Measurements from ENCODE around the gene ZCCHC24.

ZCCHC24 gene

GRCh38 chr10:79445977-79446757, 743 bp upstream of the ZCCHC24 start:
- ATAC-seq: peak in 1 of 2 donors; percentile 1

- peak; percentile 11 to 12 for ATAC-seq
These were observed 965 bp downstream of the ZCCHC24 start for GRCh38 chr10:79444199-79445119.

GRCh38 chr10:79443338-79444198, 1.9 kb downstream of the ZCCHC24 start:
- no peak for ATAC-seq

- no peak for ATAC-seq
These were observed 3.0 kb downstream of the ZCCHC24 start for GRCh38 chr10:79442171-79443040.

- ATAC-seq: no peak
These were observed 4.0 kb downstream of the ZCCHC24 start for GRCh38 chr10:79441433-79441832.

- no peak for ATAC-seq
These were observed 5.1 kb downstream of the ZCCHC24 start for GRCh38 chr10:79440281-79440680.

- no peak for ATAC-seq
These were observed 6.7 kb downstream of the ZCCHC24 start for GRCh38 chr10:79438699-79439085.

- no peak for ATAC-seq
These were observed 7.3 kb downstream of the ZCCHC24 start for GRCh38 chr10:79438021-79438698.

GRCh38 chr10:79437111-79437814, 8.2 kb downstream of the ZCCHC24 start:
- no peak for ATAC-seq

GRCh38 chr10:79436850-79437103, 8.6 kb downstream of the ZCCHC24 start:
- no peak for ATAC-seq

- no peak for ATAC-seq
These were observed 9.2 kb downstream of the ZCCHC24 start for GRCh38 chr10:79436066-79436849.

- no peak for ATAC-seq
These were observed 10.0 kb downstream of the ZCCHC24 start for GRCh38 chr10:79435271-79436065.

GRCh38 chr10:79434821-79435251, 10.6 kb downstream of the ZCCHC24 start:
- ATAC-seq: no peak

- peak; percentile 86 to 92 for ATAC-seq
These were observed 11.2 kb downstream of the ZCCHC24 start for GRCh38 chr10:79434223-79434687.

GRCh38 chr10:79433324-79434222, 11.9 kb downstream of the ZCCHC24 start:
- no peak for ATAC-seq

GRCh38 chr10:79431891-79432831, 13.3 kb downstream of the ZCCHC24 start:
- ATAC-seq: no peak

GRCh38 chr10:79431428-79431827, 14.0 kb downstream of the ZCCHC24 start:
- no peak for ATAC-seq
